Measurements from ENCODE around the gene TOPBP1.
"Not testable (repeated sequence)": the region's sequence is repeated elsewhere in the genome, so short reads cannot be mapped to it uniquely, and the experiment has no call there.

TOPBP1 gene

DNA sequence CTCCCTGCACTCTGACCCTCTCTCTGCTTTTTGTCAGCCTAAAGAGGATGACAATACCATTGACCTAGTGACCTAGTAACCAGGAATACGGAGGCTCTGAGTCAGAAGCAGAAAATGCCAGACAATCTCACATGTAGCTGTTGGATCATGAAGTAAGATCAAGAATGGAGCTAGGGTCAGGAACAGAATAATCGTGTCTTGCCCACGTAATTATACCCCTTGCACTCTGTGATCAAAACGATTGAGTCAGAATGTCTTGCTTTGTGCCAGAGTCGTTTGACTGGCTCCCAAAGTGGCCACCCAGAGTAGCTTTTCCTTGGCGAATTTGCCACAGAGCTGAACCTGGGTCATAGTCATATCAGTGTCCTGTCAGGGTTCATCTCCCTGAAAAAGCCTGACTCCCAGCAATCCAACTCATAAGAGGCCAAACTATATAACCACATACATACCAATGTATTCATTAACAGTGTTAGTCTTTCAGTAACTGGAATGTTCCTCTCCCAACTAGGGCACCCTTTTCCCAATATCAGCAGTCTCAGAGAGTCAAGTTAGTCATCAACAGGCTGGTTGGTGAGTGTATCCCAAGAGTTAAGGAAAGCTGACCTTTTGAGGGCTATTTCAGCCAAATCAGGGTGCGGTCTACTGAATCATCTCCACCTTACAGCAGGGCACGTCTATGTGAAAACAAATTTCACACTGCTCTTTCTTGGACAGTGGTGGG, 93.3 kb downstream of the TOPBP1 start:
- DNase-seq, result no peak

GRCh38 chr3:133563816-133564215, 97.9 kb downstream of the TOPBP1 start:
- DNase-seq, result no peak

DNA sequence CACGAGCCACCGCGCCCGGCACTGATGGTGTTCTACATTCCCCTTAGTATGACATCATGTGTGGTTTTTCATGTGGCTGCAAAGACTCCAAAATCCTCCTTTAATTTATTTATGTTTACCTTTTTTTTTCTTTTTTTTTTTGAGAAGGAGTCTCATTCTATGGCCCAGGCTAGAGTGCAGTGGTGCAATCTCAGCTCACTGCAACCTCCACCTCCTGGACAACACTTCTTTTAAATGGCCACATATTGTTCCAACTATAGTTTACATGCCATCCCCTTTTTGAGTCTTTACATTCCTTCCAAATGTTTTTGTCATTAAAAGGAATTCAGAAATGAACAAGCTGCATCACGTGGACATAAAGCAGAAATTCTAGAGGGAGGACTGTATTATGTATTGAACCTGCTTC, 98.6 kb downstream of the TOPBP1 start:
- DNase-seq, result no peak

- DNase-seq, result no peak
These were observed 99.4 kb downstream of the TOPBP1 start for GRCh38 chr3:133562376-133562775.

GRCh38 chr3:133561679-133562078, 100.1 kb downstream of the TOPBP1 start:
- no peak for DNase-seq

DNA sequence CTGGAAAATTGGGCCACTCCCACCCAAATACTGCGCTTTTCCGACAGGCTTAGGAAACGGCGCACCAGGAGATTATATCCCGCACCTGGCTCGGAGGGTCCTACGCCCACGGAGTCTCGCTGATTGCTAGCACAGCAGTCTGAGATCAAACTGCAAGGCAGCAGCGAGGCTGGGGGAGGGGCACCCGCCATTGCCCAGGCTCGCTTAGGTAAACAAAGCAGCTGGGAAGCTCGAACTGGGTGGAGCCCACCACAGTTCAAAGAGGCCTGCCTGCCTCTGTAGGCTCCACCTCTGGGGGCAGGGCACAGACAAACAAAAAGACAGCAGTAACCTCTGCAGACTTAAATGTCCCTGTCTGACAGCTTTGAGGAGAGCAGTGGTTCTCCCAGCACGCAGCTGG, 110.2 kb downstream of the TOPBP1 start:
- not testable (repeated sequence) for DNase-seq
